HUES6 (cell line): ENCODE measurements around the gene MGA.

ENCODE experiments used
- H3K27ac ChIP-seq: 2 replicates; pipeline ENCODE4 v1.7.0; 2013; ENCODE audit warnings: low read depth, mild to moderate bottlenecking, low read length, inconsistent platforms
- H3K27me3 ChIP-seq: 2 replicates; pipeline ENCODE4 v1.6.1; 2013; ENCODE audit warnings: low read length; ENCODE audit not compliant: control insufficient read depth, insufficient read depth
- H3K36me3 ChIP-seq: 2 replicates; pipeline ENCODE4 v1.6.1; 2013; ENCODE audit warnings: low read length; ENCODE audit not compliant: control insufficient read depth, insufficient read depth
- H3K4me1 ChIP-seq: 2 replicates; pipeline ENCODE4 v1.6.1; 2013; ENCODE audit warnings: low read length; ENCODE audit not compliant: control insufficient read depth, insufficient read depth
- H3K4me3 ChIP-seq: 2 replicates; pipeline ENCODE4 v1.5.1; 2013; ENCODE audit warnings: low read depth, low read length
- H3K9ac ChIP-seq: one replicate; pipeline ENCODE4 v1.6.1; 2013; ENCODE audit warnings: mild to moderate bottlenecking, low read length
- H3K9me3 ChIP-seq: 2 replicates; pipeline ENCODE4 v1.6.1; 2013; ENCODE audit warnings: low read depth, low read length; ENCODE audit not compliant: control insufficient read depth, insufficient read depth

The MGA gene

GRCh38 chr15:41817781-41818180 lies 157.6 kb downstream of the MGA start:
- Histone ChIP-seq H3K9ac (no peak overlapping the region), H3K9me3 (no peaks in the 10 kb centered on the region), H3K27ac (no peak overlapping the region), H3K4me3 (no peak overlapping the region), H3K4me1 (no peaks in the 10 kb centered on the region), H3K36me3 (peaks cover 42% of the 10 kb centered on the region), H3K27me3 (no peaks in the 10 kb centered on the region)

DNA sequence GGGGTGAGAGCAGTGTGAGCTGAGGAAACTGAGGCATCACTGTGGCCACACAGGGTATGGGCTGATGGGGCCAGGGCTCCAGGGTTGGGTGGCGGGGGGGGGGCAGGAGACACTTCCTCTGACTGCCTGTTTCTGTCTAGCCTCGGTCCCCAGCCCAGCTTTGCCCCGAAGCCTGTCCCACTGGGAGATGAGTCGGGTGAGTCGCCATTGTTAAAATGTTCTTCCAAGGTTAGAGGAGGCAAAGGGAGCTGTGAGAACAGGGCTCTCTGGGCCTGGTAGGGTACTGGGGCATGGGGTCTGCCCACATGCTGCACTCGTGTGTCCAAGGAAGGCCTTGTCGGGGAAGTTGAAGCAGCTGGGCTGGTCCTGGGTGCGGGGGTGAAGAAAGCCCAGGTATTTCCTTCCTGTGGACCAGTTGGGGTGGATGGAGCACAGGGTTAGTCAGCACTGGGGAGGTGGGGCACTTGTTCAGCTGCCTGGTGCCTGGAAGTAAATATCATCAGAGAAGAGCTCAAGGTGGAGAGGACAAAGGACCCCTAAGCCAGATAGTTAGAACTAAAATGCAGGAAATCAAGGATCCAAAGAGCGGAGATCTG lies 159.3 kb downstream of the MGA start:
- Histone ChIP-seq H3K27me3 (no peaks in the 10 kb centered on the region), H3K9me3 (no peaks in the 10 kb centered on the region), H3K27ac (no peak overlapping the region), H3K9ac (no peak overlapping the region), H3K4me3 (no peak overlapping the region), H3K36me3 (peaks cover 58% of the 10 kb centered on the region), H3K4me1 (no peaks in the 10 kb centered on the region)

GRCh38 chr15:41820791-41821423 lies 160.7 kb downstream of the MGA start:
- Histone ChIP-seq H3K27me3 (no peaks in the 10 kb centered on the region), H3K4me1 (no peaks in the 10 kb centered on the region), H3K4me3 (no peak overlapping the region), H3K9ac (no peak overlapping the region), H3K36me3 (peaks cover 53% of the 10 kb centered on the region), H3K9me3 (no peaks in the 10 kb centered on the region), H3K27ac (no peak overlapping the region)

DNA sequence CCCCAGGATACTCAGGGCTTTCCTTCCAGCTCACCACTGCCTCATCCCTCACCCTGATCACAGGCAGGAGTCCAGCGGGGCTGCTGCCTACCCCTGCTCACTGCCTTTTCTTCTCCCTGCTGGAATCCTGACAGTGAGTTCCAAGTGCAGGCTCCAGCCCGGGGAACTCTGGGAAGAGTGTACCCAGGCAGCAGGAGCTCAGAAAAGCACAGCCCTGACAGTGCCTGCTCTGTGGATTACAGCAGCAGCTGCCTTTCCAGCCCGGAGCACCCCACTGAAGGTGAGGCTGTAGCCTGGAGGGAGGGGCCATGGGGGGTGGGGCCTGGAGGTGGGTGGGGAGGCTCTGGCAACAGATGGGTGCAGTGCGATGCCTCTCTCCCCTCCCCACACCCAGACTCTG lies 161.6 kb downstream of the MGA start:
- no peak overlapping the region for H3K4me3 ChIP-seq
- H3K27me3 ChIP-seq = no peaks in the 10 kb centered on the region; the same call in 1 of the 2 replicates
- no peaks in the 10 kb centered on the region for H3K9me3 ChIP-seq
- no peak overlapping the region for H3K9ac ChIP-seq
- H3K27ac ChIP-seq = no peak overlapping the region
- H3K4me1 ChIP-seq = no peaks in the 10 kb centered on the region
- H3K36me3 ChIP-seq = peaks cover 52% of the 10 kb centered on the region

GRCh38 chr15:41822471-41822870 lies 162.3 kb downstream of the MGA start:
- no peaks in the 10 kb centered on the region; the same call in 1 of the 2 replicates for H3K27me3 ChIP-seq
- H3K9ac ChIP-seq = no peak overlapping the region
- H3K36me3 ChIP-seq = peaks cover 50% of the 10 kb centered on the region
- no peak overlapping the region for H3K27ac ChIP-seq
- H3K4me3 ChIP-seq = no peak overlapping the region
- no peaks in the 10 kb centered on the region for H3K4me1 ChIP-seq
- no peaks in the 10 kb centered on the region for H3K9me3 ChIP-seq
